CD4-positive, alpha-beta T cell treated with Interleukin-17A for 4 hours (primary cell): ENCODE results near the gene PLA2G6.

ENCODE experiments used
- DNase-seq: peaks from one replicate; pipeline ENCODE4 v3.0.0-alpha.2; 2020; ENCODE audit warnings: mixed read lengths

Gene PLA2G6

DNA sequence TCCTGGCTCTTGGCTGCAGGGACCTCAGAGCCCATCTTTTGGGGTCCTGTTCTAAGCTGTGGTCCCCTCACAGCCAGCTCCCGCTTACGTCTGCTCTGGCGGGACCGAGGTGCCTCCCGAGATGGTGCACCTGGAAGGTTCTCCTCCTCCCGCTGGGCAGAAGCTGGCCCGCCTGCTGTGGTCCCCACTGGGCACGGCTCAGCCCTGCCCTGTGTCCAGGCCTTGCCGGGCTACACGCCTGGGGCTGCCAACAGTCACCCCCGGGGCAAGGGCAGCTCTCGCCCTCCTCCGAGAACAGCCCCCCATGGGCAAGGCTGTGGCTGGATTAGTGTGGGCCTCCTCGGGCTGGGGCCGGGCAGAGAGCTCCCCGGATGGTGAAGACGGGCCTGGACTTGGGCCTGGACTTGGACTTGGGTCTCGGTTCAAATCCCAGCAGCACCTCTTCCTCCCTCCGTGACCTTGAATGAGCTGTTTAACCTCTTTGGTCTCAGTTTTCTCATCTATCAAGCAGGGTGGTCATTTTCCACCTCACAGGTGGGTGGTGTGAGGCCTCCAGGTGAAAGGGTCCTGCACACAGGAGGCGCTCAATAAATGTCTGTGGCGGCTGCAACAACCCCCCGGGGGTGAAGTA, 72.1 kb downstream of the PLA2G6 start:
- DNase-seq, result no peak

DNA sequence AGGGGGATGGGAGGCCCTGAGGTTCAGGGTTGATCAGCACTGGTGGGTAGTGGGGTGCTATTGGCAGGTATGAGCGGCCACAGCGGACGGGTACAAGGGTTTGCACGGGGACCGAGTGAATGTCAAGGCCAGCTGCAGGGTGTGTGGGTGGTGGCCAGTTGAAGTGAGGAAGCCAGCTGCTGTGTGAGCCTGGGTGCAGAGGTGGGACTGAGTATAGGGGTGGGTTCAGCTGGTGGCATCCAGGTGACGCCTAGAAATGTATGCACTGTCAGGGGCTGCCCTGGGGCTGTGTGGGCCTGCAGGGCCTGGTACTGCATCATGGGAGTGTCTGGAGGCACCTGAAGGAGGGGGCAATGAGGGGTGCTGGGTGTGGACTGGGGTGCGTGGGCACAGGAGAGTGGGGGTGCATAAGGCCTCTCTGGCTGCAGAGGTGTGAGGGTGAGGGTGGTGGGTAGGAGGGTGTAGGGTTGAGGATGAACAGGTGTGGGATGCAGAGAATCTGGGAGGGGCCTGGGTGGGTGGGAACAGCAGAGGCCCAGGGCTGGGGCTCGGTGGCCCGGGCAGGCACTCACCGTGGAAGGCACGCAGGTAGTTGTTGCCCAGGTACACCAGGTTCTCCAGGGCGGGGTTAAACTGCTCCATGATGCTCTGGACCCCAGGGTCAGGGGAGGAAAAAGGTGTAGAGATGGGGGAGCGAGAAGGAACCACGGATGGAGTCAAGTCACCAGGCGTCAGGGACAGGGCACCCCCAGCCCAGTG, 72.9 kb downstream of the PLA2G6 start:
- DNase-seq, result no peak

DNA sequence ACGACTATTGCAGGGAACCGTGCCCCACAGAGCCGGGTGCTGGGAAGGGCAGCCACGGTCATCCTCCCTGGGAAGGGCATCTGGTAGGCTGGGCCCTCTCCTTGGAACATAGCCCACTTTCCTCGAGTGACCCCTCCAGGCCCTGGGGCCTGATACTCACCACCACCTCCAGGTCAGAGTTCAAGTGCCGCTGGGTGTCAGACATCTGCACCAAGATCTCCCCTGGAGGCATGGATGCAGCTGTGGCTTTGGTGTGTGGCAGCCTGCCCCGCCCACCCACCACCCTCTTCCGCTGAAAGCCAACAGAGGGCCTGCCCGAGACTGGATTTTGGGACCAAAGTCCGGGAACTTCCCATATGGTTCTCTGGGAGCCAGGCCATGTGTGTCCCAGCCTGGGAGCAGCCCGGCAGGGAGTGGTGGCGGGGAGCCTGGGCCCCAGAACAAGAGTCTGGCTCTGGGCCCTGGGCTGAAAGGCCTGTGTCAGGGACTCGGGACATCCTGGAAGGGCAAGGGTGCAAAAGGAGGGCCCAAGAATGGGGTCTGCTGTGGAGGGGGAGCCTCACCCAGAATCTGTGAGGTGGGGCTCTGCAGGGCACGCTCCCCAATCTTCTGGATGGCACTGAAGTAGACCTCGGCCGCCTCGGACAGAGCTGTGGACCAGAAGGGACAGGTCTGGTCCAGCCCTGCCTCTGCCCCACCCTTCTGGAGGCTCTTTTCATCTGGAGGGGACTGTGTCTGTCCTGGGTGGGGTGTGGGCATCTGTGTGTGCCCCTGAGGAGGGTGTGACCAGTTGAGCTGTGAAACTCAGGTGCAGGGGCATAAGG, 73.7 kb downstream of the PLA2G6 start:
- no peak for DNase-seq

DNA sequence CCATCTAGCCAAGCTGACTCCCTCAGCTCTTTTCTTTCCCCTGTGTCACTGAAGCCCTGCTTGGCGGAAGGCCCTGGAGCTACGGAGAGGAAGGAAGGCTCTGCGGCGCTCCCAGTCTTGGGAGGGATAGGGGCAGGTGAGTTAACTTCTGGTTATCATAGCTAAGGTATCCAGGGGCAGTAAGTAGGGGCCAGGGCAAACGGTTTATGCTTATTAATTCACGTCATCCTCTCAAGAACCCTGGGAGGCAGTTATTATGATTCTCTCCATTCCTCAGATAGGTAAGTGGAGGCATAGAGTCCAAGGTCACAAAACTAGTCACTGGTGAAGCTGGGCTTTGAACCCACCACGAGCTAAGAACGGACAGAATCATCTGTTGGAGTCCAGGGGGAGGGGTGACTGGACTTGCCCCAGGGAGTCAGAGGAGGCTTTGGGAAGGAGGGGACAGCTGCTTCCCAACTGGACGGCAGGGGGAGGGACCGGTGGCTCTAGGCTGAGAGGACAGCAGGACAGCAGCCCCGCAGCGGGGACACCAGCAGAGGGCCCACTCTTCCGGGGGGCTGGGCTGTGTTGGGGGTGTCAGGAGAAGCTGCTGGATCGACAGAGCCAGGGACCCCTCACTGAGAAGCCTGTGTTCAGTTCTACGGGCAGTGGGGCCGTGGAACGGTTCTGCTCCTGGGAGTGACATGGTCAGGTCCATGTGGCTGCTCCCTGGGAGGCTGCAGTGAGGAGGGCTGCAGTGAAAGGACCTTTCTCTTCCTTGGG, 74.6 kb downstream of the PLA2G6 start:
- no peak for DNase-seq

DNA sequence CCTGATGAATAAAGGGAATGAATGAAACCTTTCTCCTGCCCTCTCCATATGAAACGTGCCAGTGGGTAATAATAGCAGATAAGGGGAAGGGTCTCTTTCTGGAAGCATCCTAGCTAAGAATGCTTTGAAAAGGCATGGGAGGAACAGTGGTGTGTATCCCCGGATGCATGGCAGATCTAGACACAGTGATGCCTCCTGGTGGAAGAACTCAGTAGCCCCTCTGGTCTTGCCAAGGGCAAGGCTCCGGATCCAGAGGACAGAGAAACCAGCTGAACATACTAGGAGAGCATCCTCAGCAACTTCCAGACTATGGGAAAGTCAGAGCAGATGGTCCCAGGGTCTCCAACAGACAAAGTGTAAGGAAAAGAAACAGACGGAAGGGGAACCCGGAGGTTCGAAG, 77.5 kb downstream of the PLA2G6 start:
- DNase-seq, result no peak

DNA sequence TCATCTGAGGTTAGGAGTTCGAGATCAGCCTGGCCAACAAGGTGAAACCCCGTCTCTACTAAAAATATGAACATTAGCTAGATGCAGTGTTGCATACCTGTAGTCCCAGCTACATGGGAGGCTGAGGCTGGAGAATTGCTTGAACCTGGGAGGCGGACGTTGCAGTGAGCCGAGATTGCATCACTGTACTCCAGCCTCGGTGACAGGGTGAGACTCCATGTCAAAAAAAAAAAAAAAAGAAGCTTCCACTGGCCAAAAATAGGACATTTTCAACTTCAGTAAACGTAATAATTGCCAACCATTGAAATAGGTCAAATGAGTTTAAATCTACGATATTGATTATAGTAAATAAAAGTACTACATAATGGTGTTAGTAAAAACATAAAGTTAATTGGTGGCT, 78.0 kb downstream of the PLA2G6 start:
- DNase-seq, result no peak

DNA sequence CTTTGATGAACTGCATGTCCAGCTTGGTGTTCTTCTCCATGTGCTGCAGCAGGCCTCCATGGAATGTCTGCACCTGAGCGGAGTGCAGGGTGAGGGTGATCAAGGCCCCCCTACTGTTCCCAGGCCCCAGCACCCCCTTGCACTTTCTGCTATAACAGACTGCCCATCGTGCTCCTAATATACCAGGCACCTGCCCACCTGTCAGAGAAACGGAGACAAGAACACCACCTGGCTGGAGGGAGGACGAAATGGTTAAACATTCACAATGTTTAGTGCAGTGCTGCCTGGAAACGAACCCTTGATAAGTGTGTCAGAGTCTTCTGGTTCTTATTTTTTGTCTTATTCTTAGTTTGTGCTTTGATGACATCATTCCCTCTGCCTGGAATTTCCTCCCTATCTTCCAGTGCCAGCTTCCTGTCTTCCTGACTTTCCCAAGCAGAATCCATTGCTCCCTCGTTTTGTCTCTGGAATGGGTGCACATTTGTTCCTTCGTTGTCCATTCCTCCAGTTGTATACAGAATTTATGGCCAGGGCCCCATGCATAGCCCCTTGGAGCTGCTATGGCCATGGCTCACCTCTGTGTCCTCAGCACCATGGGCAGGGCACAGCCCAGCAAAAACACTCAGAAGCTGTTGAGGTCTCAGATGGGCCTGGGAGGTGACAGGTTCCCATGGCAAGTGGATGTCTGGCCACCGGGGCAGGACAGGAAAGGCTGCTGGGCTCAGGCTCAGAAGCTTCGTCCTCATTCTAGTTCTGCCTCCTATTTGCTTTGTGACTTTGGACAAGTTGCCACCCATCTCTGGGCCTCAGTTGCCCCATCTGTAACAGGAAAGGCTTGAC, 83.0 kb downstream of the PLA2G6 start:
- no peak for DNase-seq

DNA sequence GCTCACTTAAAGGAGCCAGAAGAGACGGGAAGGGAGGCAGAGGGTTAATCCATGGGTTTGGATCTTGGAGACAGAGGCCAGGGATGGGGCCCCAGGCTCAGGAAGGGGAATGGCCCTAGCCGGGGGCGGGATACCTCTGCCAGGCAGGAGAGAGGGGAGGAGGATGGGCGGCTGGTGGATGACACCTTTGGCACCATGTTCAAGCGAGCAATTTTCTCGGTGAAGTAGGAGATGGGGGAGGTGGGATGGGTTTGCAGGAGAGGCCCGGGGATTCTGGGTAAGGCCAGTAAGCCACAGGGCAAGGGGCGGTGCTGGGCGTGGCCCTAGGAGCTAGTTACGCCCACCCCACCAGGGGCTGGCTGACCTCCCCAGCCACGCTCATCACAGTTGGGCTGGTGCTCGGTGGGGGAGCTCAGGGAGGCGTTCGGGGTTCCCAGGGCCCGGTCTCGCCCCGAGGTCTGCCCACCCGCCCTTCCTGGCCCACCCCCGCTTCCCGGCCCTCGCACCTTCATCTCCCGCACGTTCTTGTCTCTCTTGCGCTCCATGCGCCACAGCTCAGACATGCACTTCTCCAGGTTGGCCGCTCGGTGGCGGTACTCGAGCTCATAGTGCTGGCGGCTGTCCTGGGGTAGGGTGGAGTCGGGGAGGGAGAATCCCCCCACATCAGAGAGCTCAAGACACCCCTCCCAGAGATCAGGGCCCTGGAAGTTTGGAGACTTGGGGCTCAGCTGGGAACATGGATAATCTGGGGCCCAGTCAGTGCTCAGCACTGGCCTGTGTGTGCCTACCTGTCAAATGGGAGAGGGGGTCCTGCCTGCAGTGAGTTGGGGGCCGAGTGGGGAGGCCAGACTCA, 83.8 kb downstream of the PLA2G6 start:
- no peak for DNase-seq

DNA sequence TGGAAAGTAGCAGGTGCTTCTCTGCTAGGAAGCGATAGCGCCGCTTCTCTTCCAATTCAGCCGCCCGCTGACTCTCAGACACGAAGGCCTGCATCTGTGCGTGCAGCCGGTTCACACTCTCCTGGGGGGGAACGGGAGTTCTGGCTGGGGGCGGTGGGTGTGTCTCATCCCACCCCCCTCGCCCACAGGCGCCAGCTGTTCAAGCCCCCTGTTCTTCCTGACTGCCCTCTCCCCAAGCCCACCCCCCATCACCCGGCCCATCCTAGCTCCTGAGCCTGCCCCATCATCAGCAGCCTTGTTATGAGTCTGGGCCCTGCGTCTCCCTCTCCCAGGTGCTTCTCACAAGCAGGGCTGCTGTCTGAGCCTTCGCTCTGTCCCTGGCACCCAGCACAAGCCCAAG, 84.6 kb downstream of the PLA2G6 start:
- DNase-seq, result no peak

DNA sequence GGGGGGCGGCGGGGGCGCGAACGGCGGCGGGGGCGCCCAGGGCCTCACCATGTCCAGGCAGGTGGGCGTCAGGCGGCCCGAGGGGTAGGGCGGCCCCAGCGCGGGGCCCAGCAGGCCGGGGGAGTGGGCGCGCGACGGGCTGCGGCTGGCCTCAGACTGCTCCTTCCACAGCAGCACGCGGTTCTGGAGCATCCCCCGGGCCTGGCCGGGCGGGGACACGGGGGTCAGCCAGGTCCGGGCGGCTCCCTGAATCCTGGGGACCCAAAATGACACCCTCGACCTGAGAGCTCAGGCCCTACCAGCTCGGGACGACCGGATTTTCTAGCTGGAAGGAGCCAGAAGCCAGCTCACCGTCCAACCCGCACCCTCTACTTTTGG, 92.2 kb downstream of the PLA2G6 start:
- no peak for DNase-seq

DNA sequence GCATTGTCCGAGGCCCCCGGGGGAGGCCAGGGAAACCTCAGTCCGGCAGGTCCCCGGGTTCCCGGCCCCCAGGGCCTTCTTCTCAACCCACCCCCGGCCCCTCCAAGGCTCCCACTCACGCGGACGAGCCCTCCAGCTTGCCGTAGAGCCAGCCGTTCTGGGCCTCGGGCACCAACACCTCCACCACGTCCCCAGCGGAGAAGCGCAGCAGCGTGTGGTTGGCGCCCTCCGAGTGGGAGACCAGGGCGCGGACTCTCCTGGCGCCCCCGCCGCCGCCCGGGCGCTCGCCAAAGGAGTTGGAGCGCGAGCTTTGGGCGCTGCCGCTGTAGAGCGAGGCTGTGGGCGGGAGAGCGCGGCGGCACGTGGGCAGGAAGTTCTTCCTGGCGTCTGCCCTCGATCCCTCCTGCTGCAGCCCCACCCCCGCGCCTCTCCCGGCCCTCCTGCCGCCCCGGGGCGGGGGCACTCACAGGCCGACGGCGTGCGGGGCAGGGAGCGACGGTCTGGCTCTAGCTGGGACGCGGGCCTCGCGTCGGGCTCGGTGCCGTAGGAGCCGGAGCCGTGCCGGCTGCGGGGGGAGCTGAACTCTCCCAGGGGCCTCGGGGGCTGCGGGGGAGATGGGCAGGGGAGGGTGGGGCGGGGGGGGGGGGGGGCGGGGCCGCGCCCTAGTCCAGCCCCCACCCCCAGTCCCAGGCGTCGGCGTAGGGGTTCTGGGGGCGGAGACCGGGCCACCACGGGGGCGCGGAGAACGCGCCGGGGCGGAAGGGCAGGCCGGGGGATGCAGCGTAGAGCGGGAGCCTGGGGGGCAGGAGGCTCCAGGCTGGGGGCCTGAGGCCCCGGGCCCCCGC, 92.8 kb downstream of the PLA2G6 start:
- DNase-seq, result no peak

DNA sequence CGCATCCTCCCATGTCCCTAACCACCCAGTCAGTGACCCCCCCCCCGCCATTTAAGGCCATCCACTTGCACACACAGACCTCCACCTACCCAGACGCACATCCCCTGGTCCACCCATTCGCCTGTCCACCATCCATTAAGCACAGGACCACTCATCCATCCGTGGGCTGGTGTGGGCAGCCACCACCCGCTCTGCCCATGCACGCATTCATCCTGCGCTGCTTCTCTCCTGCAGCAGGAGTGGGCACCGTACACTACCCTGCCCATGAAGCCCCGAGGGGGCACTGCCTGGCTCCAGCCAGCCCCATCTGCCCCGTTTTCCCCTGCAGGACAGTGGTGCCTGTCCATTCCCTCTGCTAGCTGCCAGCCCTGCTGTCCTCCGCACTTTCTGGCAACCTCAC, 93.8 kb downstream of the PLA2G6 start:
- no peak for DNase-seq

DNA sequence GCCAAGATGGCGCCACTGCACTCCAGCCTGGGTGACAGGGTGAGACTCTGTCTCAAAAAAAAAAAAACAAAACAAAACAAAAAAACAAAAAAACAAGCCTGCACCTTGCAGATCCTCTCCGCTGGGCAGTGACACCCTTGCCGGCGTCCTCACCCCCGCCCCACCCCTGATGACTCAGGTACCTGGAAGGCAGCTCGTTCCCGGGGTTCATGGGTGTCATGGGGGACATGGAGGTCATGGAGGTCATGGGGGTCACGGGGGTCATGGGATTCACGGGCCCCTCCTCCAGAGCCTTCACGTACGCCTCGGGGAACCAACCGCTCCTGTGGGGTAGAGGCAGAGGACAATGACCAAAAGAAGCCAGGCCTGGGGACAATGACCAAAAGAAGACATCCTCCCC, 94.7 kb downstream of the PLA2G6 start:
- DNase-seq, result no peak

DNA sequence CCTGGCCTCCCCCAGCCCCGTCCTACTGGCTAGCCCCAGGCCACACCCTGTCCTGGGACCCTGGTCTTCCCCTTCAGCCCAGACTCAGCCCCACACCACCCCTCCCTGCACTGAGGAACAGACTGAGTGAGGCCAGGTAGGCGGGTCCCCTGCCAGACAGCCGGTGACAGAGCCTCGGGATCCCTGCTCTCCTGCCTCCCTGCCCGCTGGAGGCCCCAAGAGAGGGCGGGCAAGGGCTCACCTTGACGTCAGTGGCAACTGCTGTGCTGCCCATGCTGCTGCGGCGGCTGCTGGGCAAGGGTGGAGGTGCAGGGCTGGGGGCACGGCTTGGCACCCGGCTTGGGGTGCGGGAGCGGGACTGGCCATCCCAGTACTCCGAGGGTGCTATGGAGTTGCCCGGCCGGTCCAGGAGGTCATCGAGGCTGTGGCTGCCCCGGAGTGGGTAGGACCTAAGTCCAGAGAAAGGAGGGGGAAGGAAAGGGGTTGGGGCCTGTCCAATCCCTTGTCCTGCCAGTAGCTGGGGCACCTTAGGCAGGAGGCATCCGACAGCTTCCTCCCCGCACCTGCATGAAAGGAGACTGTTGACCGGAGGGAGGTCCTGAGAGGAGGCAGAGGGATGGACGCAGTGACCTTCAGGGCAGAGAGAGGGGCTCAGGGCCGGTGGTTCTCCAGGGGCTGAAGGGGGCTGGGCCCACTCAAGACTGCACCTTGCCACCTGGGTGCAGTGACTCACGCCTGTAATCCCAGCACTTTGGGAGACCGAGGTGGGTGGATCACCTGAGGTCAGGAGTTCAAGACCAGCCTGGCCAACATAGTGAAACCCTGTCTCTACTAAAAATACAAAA, 95.4 kb downstream of the PLA2G6 start:
- no peak for DNase-seq

DNA sequence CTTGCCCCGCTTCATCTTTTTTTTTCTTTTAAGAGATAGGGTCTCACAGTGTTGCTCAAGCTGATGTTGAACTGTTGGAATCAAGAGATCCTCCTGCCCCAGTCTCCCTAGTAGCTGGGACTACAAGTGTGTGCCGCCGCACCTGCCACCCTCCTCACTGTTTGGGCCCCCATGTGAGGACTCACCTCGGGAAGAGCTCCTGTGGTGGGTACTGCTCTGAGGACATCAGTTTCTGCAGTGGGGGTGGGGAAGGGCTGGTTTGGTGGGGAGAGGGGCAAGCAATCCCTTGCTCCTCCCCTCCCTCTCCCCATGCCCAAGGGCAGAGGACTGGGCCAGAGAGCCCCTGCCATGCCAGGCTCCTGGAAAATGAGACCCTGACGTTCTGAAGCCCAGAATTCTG, 96.1 kb downstream of the PLA2G6 start:
- DNase-seq, result no peak

DNA sequence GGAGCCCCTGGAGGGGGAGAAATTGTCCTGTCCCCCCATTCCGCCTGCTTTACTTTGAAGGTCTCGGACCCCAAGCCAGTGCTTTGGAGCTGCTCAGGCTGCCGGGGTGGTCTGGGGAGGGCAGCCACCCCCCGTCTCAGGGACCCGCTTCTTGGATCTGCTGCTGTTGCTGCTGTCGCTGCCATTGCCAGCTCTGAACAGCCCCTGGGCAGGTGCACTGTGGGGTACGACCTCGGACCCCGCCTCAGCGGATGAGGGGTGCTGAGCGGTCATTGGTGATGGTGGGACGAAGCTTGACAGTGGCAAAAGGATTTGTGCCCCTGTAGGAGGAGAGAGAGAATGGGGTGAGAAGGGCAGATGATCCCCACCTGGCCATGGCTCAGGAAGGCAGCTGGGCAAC, 96.6 kb downstream of the PLA2G6 start:
- DNase-seq, result no peak

DNA sequence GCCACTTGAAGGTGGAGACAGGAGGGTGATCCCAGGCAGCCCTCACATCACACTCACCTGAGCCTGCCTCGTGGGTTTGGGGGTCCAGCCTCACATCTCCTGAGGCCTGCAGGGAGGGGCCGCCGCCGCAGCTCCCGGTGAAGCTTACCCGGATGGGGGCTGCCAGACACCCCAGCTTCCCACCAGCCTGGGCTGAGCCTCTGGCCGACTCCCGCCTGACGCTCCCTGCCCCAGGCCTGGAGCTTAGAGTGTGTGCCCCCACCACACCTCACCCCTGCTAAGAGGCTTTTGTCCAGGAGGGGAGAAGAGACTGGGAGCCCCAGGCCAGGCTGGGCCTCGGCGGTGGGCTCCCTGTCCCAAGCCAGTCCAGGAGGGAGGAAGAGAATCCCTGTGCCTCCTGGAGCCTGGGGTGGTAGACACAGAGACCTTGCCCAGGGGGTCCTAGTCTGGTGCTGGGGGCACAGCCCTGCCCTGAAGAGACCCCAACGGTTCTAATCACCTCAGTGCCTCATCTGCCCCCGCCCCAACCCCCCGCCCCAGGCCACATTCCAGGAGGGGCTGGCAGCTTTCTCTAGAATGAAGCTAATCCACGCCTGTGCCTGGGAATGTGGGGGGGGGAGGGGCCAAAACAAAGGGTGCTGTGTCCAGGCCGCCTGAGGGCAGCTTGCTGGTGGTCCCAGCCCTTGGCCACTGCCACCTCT, 97.5 kb downstream of the PLA2G6 start, which contains the start of gene SLC16A8:
TSS of gene SLC16A8 (minus strand) at position 254 of the 701 bp plus-strand sequence. CDS start 1,311 bp downstream, outside the sequence.
- no peak for DNase-seq

DNA sequence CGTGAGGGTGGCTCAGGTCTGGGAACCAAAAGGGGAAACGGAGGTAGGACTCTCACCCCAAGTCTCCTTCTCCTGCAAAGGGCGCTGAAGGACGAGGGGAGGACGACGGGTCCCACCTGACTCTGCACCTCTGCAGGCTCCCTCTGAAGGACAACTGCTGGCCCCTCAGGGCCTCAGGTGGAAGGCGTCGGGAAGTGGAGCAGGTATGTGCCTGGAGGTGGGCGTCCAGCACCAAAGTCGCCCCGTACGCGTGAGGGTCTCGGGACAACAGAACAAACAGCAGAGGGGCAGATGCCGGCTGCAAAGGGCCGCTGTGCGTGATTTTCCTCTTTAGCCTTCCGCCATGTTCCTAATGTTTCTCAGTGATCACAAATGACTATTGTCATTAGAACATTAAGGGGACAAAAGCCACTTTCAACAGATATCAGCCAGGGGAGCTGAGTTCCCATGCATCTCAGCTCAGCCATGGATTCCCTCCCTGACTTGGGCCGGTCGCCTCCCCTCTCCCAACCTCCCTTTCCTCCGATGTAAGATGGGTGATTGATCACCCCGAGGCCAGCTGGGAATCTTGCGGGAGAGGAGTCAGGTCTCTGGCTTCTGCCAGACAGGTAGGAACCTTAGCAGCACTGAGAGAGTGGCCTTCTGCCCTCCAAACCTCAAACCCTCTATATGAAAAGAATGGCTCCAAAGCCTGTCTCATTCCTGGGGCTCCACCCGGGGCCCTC, 98.5 kb downstream of the PLA2G6 start:
- DNase-seq, result no peak
